ENCODE results near the gene MGAT3. TPM values are rescaled to one million over a fixed set of nuclear protein-coding genes. Genes with fewer than 3 reads are reported as not detected.
A peak's percentile ranks its signal among the peaks of the same experiment; 100 is the strongest.

MGAT3 gene
- total and polyA plus RNA-seq, 2 of the 8 experiments (the other 6 are each of a cell fraction or from before 2014, with no cell fraction given) = 4.3 to 9.2 TPM

GRCh38 chr22:39457556-39458443, 988 bp downstream of the MGAT3 start:
- Histone ChIP-seq H2BK120ac (replicated peaks; ENCODE audit: low read depth, low read length) (no peak overlapping the region), H3K79me1 (ENCODE audit: low read depth, low read length) (no peaks in the 10 kb centered on the region; the same call in 1 of the 2 replicates), H4K20me1 (replicated peaks in 1 of 2; ENCODE audit: control insufficient read depth in 1 of 2, insufficient read depth in 2 of 2, low read length in 2 of 2) (peaks cover 0 to 6% of the 10 kb centered on the region in 2 experiments), H2AK5ac (ENCODE audit: low read depth, low read length) (no peak overlapping the region), H3K27me3 (replicated peaks in 1 of 4; ENCODE audit: control insufficient read depth in 3 of 4, extremely low read depth in 1 of 4, insufficient read depth in 3 of 4, low read length in 3 of 4) (peaks cover 5 to 24% (median 18%) of the 10 kb centered on the region in 4 experiments; a peak in 6 of 7 replicates), H4K91ac (replicated peaks; ENCODE audit: insufficient read length, low read length) (no peak overlapping the region), H3K79me2 (ENCODE audit: control insufficient read depth in 1 of 2, insufficient read depth in 2 of 2, low read length in 2 of 2) (no peaks in the 10 kb centered on the region), H3K27ac (ENCODE audit: low read depth, low read length) (no peak overlapping the region), H4K8ac (ENCODE audit: extremely low read depth, insufficient read depth, low read length) (no peak overlapping the region; the same call in 1 of the 2 replicates), H2BK20ac (ENCODE audit: low read length) (no peak overlapping the region), H3K14ac (ENCODE audit: insufficient read length) (no peak overlapping the region), H2BK15ac (ENCODE audit: low read length) (peak overlapping the region; percentile 61; the same call in 1 of the 2 replicates), H3K56ac (replicated peaks; ENCODE audit: insufficient read length, low read depth, low read length) (no peak overlapping the region), H2BK12ac (ENCODE audit: low read depth, low read length) (no peak overlapping the region), H3K23ac (ENCODE audit: insufficient read length) (no peak overlapping the region), H3K23me2 (ENCODE audit: low read depth, low read length) (peaks cover 8% of the 10 kb centered on the region; the same call in 1 of the 2 replicates), H3K36me3 (ENCODE audit: control insufficient read depth in 2 of 4, insufficient read depth in 4 of 4, low read length in 3 of 4) (no peaks in the 10 kb centered on the region), H3K9ac (replicated peaks in 1 of 4; ENCODE audit: extremely low read depth in 1 of 4, low read depth in 3 of 4, low read length in 3 of 4) (peak overlapping the region in 3 of 4 experiments; percentile 8 to 73 (median 32); a peak in 4 of 7 replicates), H3K4ac (replicated peaks; ENCODE audit: insufficient read length, low read depth, low read length) (peak overlapping the region; percentile 78), H4K5ac (ENCODE audit: insufficient read length, low read depth, low read length) (no peak overlapping the region), H2BK5ac (ENCODE audit: low read depth, low read length) (no peak overlapping the region), H3K4me2 (ENCODE audit: insufficient read depth in 1 of 2, low read depth in 2 of 2, low read length in 2 of 2) (peak overlapping the region; percentile 65 to 80), H3K18ac (ENCODE audit: extremely low read depth, low read length) (peak overlapping the region; percentile 71; the same call in 1 of the 2 replicates), H3K9me3 (ENCODE audit: insufficient read depth in 2 of 2, low read depth in 1 of 2, low read length in 1 of 2) (no peaks in the 10 kb centered on the region), H3K4me3 (ENCODE audit: extremely low read depth in 1 of 4, insufficient read depth in 2 of 4, low read depth in 3 of 4, low read length in 4 of 4) (peak overlapping the region; percentile 46 to 89 (median 50)), H3K4me1 (replicated peaks in 1 of 4; ENCODE audit: control insufficient read depth in 3 of 4, insufficient read depth in 4 of 4, low read length in 3 of 4) (peaks cover 0 to 25% (median 20%) of the 10 kb centered on the region in 4 experiments; a peak in 6 of 7 replicates), H2AFZ (ENCODE audit: low read length) (no peak overlapping the region; the same call in 1 of the 2 replicates)
- CTCF ChIA-PET (ENCODE audit: partially characterized antibody) = interaction anchor here (0.6 to 2.1 kb wide), 9 partner anchors 12 to 1281 kb away, joined by 3 to 10 read pairs (median 4); no protein-coding TSS in a partner anchor
- 6% methylated on average over 14 of the region's 83 CpGs; no CpG with 5 or more reads in 1 of the 2 experiments for WGBS, 2 experiments (ENCODE audit: extremely low coverage in 1 of 2, insufficient coverage in 1 of 2, insufficient read length in 1 of 2, insufficient replicate concordance in 2 of 2, low coverage in 1 of 2, low lambda C conversion rate in 2 of 2, missing lambda C conversion rate in 1 of 2)
- DNase-seq (ENCODE audit: low read depth in 1 of 2, low spot score in 2 of 2) (no peak), FAIRE-seq (no peak)
- TF ChIP-seq EZH2 (IDR thresholded peaks at IDR 0.05; ENCODE audit: low read depth, low read length, severe bottlenecking) (peak; percentile 50), POLR2AphosphoS5 (IDR thresholded peaks at IDR 0.05; ENCODE audit: low read depth, low read length) (no peak), KDM4A (IDR thresholded peaks at IDR 0.05; ENCODE audit: low read depth, low read length, severe bottlenecking) (peak; percentile 12), FOSL1 (IDR thresholded peaks at IDR 0.05; ENCODE audit: insufficient read depth, low read depth, low read length) (no peak)
- POLR2A ChIA-PET (ENCODE audit: partially characterized antibody) = interaction anchor here (0.6 to 2.1 kb wide), 11 partner anchors 11 to 139 kb away, joined by 3 to 9 read pairs (median 3); partner anchors contain the start of genes ATF4 and TAB1

Data from H1 (cell line).